Measurements from ENCODE around the gene FAM9C.

FAM9C gene

DNA sequence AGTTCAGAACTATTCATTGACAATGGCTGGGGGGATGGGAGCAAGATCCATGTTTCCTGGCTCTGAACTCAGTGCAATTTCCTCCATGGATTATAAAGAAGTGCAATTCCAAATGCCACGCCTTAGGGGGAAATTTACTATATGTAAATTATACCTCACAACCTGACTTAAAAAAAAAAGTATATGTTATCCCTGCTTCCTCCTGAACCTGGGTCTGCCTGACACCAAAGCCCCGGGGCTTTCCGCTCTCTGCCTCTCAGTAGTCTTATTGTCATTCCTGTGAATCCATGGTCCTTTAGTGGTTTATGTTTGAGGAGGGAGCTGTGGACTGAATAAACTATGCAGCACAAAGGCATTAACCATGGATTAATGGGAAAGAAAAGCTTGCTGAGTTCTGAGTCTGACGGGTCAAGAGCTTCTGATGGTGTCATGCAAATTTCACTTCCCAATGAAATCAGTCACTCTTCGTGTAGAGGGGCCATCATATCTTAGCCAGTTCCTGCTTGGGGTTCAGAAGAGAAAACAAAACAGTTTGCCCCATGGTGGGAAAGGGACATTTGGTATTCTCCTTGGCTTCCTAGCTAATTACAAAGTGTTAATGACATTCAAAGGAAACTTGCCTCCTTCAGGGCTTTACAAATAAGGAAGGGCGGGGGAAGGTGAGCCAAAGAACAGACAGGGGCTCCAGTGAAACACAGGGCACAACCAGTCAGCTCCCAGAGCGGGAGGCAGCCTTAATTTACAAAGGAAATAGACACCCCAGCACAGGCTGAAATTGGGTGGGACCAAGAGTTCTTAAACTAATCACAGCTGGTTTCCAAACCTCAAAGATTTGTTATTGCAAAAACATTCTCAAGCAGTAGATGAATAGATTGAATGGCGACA is 14.3 kb downstream of the FAM9C start:
- H2AFZ ChIP-seq (ENCODE audit: low read depth, low read length) = peak overlapping the region; percentile 93
- H4K20me1 ChIP-seq (ENCODE audit: insufficient read depth, low read length) = no peaks in the 10 kb centered on the region
- H3K27me3 ChIP-seq (ENCODE audit: low read depth, low read length) = no peaks in the 10 kb centered on the region
- H3K4me2 ChIP-seq (ENCODE audit: low read length) = peak overlapping the region; percentile 87
- no peaks in the 10 kb centered on the region for H3K9me3 ChIP-seq (ENCODE audit: insufficient read depth, low read length)
- H3K27ac ChIP-seq (ENCODE audit: low read length) = peak overlapping the region; percentile 54
- TF ChIP-seq, protein P1, sequence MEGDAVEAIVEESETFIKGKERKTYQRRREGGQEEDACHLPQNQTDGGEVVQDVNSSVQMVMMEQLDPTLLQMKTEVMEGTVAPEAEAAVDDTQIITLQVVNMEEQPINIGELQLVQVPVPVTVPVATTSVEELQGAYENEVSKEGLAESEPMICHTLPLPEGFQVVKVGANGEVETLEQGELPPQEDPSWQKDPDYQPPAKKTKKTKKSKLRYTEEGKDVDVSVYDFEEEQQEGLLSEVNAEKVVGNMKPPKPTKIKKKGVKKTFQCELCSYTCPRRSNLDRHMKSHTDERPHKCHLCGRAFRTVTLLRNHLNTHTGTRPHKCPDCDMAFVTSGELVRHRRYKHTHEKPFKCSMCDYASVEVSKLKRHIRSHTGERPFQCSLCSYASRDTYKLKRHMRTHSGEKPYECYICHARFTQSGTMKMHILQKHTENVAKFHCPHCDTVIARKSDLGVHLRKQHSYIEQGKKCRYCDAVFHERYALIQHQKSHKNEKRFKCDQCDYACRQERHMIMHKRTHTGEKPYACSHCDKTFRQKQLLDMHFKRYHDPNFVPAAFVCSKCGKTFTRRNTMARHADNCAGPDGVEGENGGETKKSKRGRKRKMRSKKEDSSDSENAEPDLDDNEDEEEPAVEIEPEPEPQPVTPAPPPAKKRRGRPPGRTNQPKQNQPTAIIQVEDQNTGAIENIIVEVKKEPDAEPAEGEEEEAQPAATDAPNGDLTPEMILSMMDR (IDR thresholded peaks at IDR 0.05; ENCODE audit: low read depth, low read length) = no peak
- no peak for TF ChIP-seq EZH2phosphoT487 (IDR thresholded peaks at IDR 0.05; ENCODE audit: low read depth)
- H3K79me2 ChIP-seq (ENCODE audit: low read length) = no peaks in the 10 kb centered on the region
- peaks cover 63% of the 10 kb centered on the region for H3K4me1 ChIP-seq (ENCODE audit: low read length)
- H3K4me3 ChIP-seq (ENCODE audit: low read length) = peak overlapping the region; percentile 68
- H3K36me3 ChIP-seq (replicated peaks; ENCODE audit: low read depth, low read length) = no peaks in the 10 kb centered on the region
- peak overlapping the region; percentile 54 for H3K9ac ChIP-seq (ENCODE audit: low read length)

DNA sequence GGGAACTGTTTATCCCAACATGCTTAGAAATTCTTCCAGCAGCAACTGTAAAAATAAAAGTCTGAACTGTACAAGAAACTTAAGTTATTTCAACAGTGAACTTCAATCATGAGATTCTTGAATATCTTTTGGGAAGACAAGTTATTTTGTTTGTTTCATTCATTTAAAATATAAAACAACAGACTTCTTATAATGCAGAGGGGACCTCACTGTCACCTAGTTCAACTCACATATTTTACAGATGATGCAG is 14.9 kb downstream of the FAM9C start:
- peak overlapping the region; percentile 54; the same call in 1 of the 2 replicates for H3K27ac ChIP-seq (ENCODE audit: low read length)
- H3K4me1 ChIP-seq (ENCODE audit: low read length) = peaks cover 66% of the 10 kb centered on the region
- no peak overlapping the region; the same call in 1 of the 2 replicates for H2AFZ ChIP-seq (ENCODE audit: low read depth, low read length)

DNA sequence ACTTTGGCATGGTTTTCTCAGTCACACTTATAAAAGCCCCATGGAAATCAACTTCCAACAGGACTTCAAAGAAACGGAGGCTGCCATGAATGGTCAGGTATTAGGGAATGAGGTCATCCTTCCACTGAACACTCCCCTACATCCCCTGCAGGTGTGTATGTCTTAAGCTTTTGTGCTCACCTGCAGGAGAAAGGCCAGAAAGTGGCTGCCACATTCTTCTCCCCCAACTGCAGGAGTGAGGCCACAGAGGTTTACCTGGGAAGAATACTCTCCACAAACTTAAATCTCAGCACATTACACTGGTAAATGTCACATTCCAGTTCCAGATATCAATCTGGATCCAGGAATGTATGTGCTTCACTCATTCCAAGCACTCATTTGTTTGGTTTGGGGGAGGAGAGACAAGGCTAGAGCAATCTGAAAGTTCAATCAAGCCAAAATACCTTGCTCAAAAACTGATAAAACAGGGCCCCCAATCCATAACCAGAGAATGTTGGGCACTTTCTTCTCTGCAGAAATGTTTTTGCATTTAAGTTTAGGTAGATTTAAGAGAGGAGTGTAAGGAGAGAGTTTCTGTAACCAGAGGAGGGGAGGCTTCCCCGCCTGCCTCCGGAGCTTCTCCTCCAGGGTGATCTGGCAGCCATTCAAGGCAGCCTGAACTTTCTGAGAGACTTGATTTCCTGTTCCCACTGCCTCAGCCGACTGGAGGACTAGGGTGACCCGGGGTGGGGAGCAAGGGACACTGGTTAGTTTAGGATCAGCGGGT is 15.4 kb downstream of the FAM9C start:
- no peak overlapping the region for H3K27ac ChIP-seq (ENCODE audit: low read length)
- no peaks in the 10 kb centered on the region for H3K36me3 ChIP-seq (replicated peaks; ENCODE audit: low read depth, low read length)
- no peak for TF ChIP-seq EZH2phosphoT487 (IDR thresholded peaks at IDR 0.05; ENCODE audit: low read depth)
- TF ChIP-seq, protein P1 (IDR thresholded peaks at IDR 0.05; ENCODE audit: low read depth, low read length) = no peak
- no peaks in the 10 kb centered on the region for H4K20me1 ChIP-seq (ENCODE audit: insufficient read depth, low read length)
- H3K79me2 ChIP-seq (ENCODE audit: low read length) = no peaks in the 10 kb centered on the region
- peak overlapping the region; percentile 87; the same call in 1 of the 2 replicates for H3K4me2 ChIP-seq (ENCODE audit: low read length)
- no peaks in the 10 kb centered on the region for H3K9me3 ChIP-seq (ENCODE audit: insufficient read depth, low read length)
- no peak overlapping the region for H3K4me3 ChIP-seq (ENCODE audit: low read length)
- H3K27me3 ChIP-seq (ENCODE audit: low read depth, low read length) = no peaks in the 10 kb centered on the region
- H3K9ac ChIP-seq (ENCODE audit: low read length) = no peak overlapping the region; the same call in 1 of the 2 replicates
- H2AFZ ChIP-seq (ENCODE audit: low read depth, low read length) = no peak overlapping the region
- H3K4me1 ChIP-seq (ENCODE audit: low read length) = peaks cover 64% of the 10 kb centered on the region

More for the DNA sequence above, 14.9 kb downstream of the FAM9C start:
- H3K9me3 ChIP-seq (ENCODE audit: insufficient read depth, low read length) = no peaks in the 10 kb centered on the region
- H3K79me2 ChIP-seq (ENCODE audit: low read length) = no peaks in the 10 kb centered on the region
- no peaks in the 10 kb centered on the region for H3K36me3 ChIP-seq (replicated peaks; ENCODE audit: low read depth, low read length)
- TF ChIP-seq, protein P1 (IDR thresholded peaks at IDR 0.05; ENCODE audit: low read depth, low read length) = no peak
- TF ChIP-seq EZH2phosphoT487 (IDR thresholded peaks at IDR 0.05; ENCODE audit: low read depth) = no peak
- H3K4me2 ChIP-seq (ENCODE audit: low read length) = peak overlapping the region; percentile 87
- no peaks in the 10 kb centered on the region for H4K20me1 ChIP-seq (ENCODE audit: insufficient read depth, low read length)
- peak overlapping the region; percentile 54; the same call in 1 of the 2 replicates for H3K9ac ChIP-seq (ENCODE audit: low read length)
- H3K4me3 ChIP-seq (ENCODE audit: low read length) = peak overlapping the region; percentile 68
- H3K27me3 ChIP-seq (ENCODE audit: low read depth, low read length) = no peaks in the 10 kb centered on the region

Measured in OCI-LY3 (cell line).